ENCODE results near the gene DNAAF2. TPM values are rescaled to one million over a fixed set of nuclear protein-coding genes. Genes with fewer than 3 reads are reported as not detected.

Gene DNAAF2, protein sequence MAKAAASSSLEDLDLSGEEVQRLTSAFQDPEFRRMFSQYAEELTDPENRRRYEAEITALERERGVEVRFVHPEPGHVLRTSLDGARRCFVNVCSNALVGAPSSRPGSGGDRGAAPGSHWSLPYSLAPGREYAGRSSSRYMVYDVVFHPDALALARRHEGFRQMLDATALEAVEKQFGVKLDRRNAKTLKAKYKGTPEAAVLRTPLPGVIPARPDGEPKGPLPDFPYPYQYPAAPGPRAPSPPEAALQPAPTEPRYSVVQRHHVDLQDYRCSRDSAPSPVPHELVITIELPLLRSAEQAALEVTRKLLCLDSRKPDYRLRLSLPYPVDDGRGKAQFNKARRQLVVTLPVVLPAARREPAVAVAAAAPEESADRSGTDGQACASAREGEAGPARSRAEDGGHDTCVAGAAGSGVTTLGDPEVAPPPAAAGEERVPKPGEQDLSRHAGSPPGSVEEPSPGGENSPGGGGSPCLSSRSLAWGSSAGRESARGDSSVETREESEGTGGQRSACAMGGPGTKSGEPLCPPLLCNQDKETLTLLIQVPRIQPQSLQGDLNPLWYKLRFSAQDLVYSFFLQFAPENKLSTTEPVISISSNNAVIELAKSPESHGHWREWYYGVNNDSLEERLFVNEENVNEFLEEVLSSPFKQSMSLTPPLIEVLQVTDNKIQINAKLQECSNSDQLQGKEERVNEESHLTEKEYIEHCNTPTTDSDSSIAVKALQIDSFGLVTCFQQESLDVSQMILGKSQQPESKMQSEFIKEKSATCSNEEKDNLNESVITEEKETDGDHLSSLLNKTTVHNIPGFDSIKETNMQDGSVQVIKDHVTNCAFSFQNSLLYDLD
- polyA plus RNA-seq (2013), result 11.8 TPM

DNA sequence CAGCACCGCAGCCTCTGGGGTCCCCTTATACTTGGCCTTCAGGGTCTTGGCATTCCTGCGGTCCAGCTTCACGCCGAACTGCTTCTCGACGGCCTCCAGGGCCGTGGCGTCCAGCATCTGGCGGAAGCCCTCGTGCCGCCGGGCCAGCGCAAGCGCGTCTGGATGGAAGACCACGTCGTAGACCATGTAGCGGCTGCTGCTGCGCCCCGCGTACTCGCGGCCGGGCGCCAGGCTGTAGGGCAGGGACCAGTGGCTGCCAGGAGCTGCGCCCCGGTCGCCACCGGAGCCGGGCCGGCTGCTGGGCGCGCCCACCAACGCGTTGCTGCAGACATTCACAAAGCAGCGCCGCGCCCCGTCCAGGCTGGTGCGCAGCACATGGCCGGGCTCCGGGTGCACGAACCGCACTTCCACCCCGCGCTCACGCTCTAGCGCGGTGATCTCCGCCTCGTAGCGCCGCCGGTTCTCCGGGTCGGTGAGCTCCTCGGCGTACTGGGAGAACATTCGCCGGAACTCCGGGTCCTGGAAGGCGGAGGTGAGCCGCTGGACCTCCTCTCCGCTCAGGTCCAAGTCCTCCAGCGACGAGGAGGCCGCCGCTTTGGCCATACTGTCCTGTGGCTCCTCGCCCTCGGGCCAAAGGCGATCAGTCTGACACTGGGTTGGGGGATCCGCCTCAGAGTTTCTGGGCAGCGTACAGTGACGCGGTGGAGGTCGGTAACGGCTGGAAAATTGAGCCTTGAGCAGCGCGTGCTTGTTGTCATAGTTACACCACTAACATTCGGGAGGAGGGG lies at the start of gene DNAAF2:
Gene DNAAF2, minus strand, starts transcription at position 698 of the 788 bp plus-strand sequence. Its CDS starts 95 bp downstream, at position 603.
- Histone ChIP-seq H3K9me3 (ENCODE audit: control extremely low read depth in 1 of 5, control insufficient read depth in 4 of 5, insufficient read depth in 2 of 5, low read depth in 1 of 5, low read length in 4 of 5) (no peaks in the 10 kb centered on the region), H3K4me1 (ENCODE audit: control extremely low read depth in 1 of 4, control insufficient read depth in 4 of 4, insufficient read depth in 4 of 4, low read length in 3 of 4) (peaks cover 8 to 29% (median 24%) of the 10 kb centered on the region in 4 experiments), H3K27ac (ENCODE audit: insufficient read depth in 1 of 2, low read depth in 1 of 2, low read length in 2 of 2, poor library complexity in 1 of 2, severe bottlenecking in 2 of 2) (peak within 1 kb of the TSS; percentile 90 to 96), H3K36me3 (ENCODE audit: control insufficient read depth in 4 of 4, insufficient read depth in 4 of 4, low read length in 3 of 4) (peaks cover 4 to 29% (median 14%) of the 10 kb centered on the region in 4 experiments), H3K4me3 (ENCODE audit: control insufficient read depth in 1 of 7, extremely low read depth in 1 of 7, insufficient read depth in 4 of 7, low read depth in 2 of 7, low read length in 6 of 7) (peak within 1 kb of the TSS; percentile 53 to 98 (median 95)), H3K27me3 (replicated peaks in 2 of 5; ENCODE audit: control insufficient read depth in 4 of 5, insufficient read depth in 5 of 5, low read length in 4 of 5) (no peaks in the 10 kb centered on the region)
- DNase-seq, result peak; percentile 69 to 86 (median 82)
- WGBS (ENCODE audit: insufficient coverage), result under 1% methylated on average over 76 of the region's 80 CpGs
- POLR2A ChIA-PET, result interaction anchor here (0.6 to 4.6 kb wide), 11 partner anchors 14 to 218 kb away, joined by 3 to 46 read pairs (median 5); partner anchors contain the start of genes KLHDC2, LRR1, MGAT2 and NEMF
- CTCF ChIA-PET, result interaction anchor here (0.7 to 2.7 kb wide), 19 partner anchors 9 to 470 kb away, joined by 3 to 20 read pairs (median 5); partner anchors contain the start of genes KLHDC2, LRR1, MGAT2 and NEMF

DNA sequence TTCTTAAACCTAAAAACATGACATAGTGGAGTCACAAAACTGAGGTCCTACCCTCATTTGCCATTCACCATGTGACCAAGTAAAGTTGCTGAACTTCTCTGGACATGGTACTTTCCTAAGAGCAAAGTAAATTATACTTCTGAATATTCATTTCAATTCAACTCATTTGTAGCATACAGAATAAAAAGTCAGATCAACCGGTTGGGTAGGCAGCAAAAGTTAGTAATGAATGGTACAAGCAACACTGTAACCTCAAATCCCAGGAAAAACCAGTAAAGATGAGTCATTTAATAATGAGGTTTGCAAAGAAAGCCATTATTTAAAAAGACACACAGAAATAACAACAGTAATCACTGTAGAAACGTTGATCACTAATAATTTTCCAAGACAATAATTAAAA lies 44.2 kb upstream of the DNAAF2 start:
- no peaks in the 10 kb centered on the region for H3K9me3 ChIP-seq (ENCODE audit: control extremely low read depth in 1 of 5, control insufficient read depth in 4 of 5, insufficient read depth in 2 of 5, low read depth in 1 of 5, low read length in 4 of 5)
- no peak overlapping the region for H3K27ac ChIP-seq (ENCODE audit: insufficient read depth in 1 of 2, low read depth in 1 of 2, low read length in 2 of 2, poor library complexity in 1 of 2, severe bottlenecking in 2 of 2)
- ChIA-PET CTCF (interaction anchor here (1.1 to 1.2 kb wide), 2 partner anchors 47 to 92 kb away, joined by 3 to 5 read pairs; no protein-coding TSS in a partner anchor), POLR2A (no interaction called here)
- no peaks in the 10 kb centered on the region for H3K4me1 ChIP-seq (ENCODE audit: control extremely low read depth in 1 of 4, control insufficient read depth in 4 of 4, insufficient read depth in 4 of 4, low read length in 3 of 4)
- peaks cover 8 to 55% (median 22%) of the 10 kb centered on the region in 4 experiments for H3K36me3 ChIP-seq (ENCODE audit: control insufficient read depth in 4 of 4, insufficient read depth in 4 of 4, low read length in 3 of 4)
- H3K27me3 ChIP-seq (replicated peaks in 2 of 5; ENCODE audit: control insufficient read depth in 4 of 5, insufficient read depth in 5 of 5, low read length in 4 of 5), result no peaks in the 10 kb centered on the region
- no peak for DNase-seq
- WGBS (ENCODE audit: insufficient coverage), result no CpG with 5 or more reads among the region's 2 CpGs
- no peak overlapping the region for H3K4me3 ChIP-seq (ENCODE audit: control insufficient read depth in 1 of 7, extremely low read depth in 1 of 7, insufficient read depth in 4 of 7, low read depth in 2 of 7, low read length in 6 of 7)

DNA sequence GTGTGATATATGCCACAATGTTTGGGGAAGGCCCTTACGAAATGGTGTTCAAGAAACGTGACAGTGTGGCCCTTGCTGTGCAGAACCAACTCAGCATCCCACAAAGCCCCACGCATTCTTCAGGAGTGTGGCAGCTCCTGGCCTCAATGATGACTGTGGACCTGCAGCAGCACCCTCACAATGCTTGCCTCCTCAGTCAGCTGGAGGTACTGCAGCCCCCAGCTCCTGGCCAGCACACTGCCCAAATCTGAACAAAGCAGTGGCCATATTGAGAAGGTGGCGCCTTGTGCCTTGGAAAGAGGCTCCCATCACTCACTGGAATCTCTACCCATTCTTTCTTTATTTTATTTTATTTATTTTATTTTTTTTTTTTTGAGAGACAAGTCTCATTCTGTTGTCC lies 42.6 kb upstream of the DNAAF2 start:
- no peaks in the 10 kb centered on the region for H3K27me3 ChIP-seq (replicated peaks in 2 of 5; ENCODE audit: control insufficient read depth in 4 of 5, insufficient read depth in 5 of 5, low read length in 4 of 5)
- DNase-seq, result peak in 2 of 3 donors; percentile 13 to 25
- POLR2A ChIA-PET, result interaction anchor here (1.1 kb wide), 1 partner anchor 11 kb away, joined by 3 read pairs; the partner anchor contains the start of gene POLE2
- peaks cover 6 to 59% (median 20%) of the 10 kb centered on the region in 4 experiments for H3K36me3 ChIP-seq (ENCODE audit: control insufficient read depth in 4 of 4, insufficient read depth in 4 of 4, low read length in 3 of 4)
- CTCF ChIA-PET, result interaction anchor here (1.1 kb wide), 1 partner anchor 10 kb away, joined by 3 read pairs; no protein-coding TSS in a partner anchor
- no peak overlapping the region for H3K4me3 ChIP-seq (ENCODE audit: control insufficient read depth in 1 of 7, extremely low read depth in 1 of 7, insufficient read depth in 4 of 7, low read depth in 2 of 7, low read length in 6 of 7)
- WGBS (ENCODE audit: insufficient coverage), result 100% methylated on average over 3 of the region's 4 CpGs
- H3K4me1 ChIP-seq (ENCODE audit: control extremely low read depth in 1 of 4, control insufficient read depth in 4 of 4, insufficient read depth in 4 of 4, low read length in 3 of 4), result no peaks in the 10 kb centered on the region
- H3K9me3 ChIP-seq (ENCODE audit: control extremely low read depth in 1 of 5, control insufficient read depth in 4 of 5, insufficient read depth in 2 of 5, low read depth in 1 of 5, low read length in 4 of 5), result no peaks in the 10 kb centered on the region
- H3K27ac ChIP-seq (ENCODE audit: insufficient read depth in 1 of 2, low read depth in 1 of 2, low read length in 2 of 2, poor library complexity in 1 of 2, severe bottlenecking in 2 of 2), result no peak overlapping the region

DNA sequence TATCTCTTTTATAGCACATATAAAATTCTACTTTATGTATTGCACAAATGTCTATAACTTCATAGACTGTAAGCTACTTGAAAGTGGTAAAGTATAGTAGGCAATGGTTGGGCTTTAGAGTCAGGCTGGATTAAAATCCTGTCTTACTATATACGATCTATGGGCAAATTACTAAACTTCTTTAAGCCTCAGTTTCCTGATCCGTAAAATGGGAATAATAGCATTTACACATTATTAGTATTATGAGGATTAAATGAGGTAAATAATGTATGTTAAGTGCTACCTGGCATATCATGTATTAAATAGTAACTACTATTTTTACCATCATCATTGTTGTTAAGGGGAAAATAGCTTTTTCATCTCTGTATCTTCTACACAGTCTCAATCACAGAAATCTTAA lies 38.5 kb upstream of the DNAAF2 start:
- DNase-seq, result no peak
- Histone ChIP-seq H3K27ac (ENCODE audit: insufficient read depth in 1 of 2, low read depth in 1 of 2, low read length in 2 of 2, poor library complexity in 1 of 2, severe bottlenecking in 2 of 2) (no peak overlapping the region), H3K9me3 (ENCODE audit: control extremely low read depth in 1 of 5, control insufficient read depth in 4 of 5, insufficient read depth in 2 of 5, low read depth in 1 of 5, low read length in 4 of 5) (no peaks in the 10 kb centered on the region), H3K27me3 (replicated peaks in 2 of 5; ENCODE audit: control insufficient read depth in 4 of 5, insufficient read depth in 5 of 5, low read length in 4 of 5) (no peaks in the 10 kb centered on the region), H3K36me3 (ENCODE audit: control insufficient read depth in 4 of 4, insufficient read depth in 4 of 4, low read length in 3 of 4) (peaks cover 6 to 58% (median 19%) of the 10 kb centered on the region in 4 experiments), H3K4me3 (ENCODE audit: control insufficient read depth in 1 of 7, extremely low read depth in 1 of 7, insufficient read depth in 4 of 7, low read depth in 2 of 7, low read length in 6 of 7) (no peak overlapping the region), H3K4me1 (ENCODE audit: control extremely low read depth in 1 of 4, control insufficient read depth in 4 of 4, insufficient read depth in 4 of 4, low read length in 3 of 4) (no peaks in the 10 kb centered on the region)
- no CpG with 5 or more reads among the region's 2 CpGs for WGBS (ENCODE audit: insufficient coverage)
- POLR2A ChIA-PET, result no interaction called here
- CTCF ChIA-PET, result no interaction called here

DNA sequence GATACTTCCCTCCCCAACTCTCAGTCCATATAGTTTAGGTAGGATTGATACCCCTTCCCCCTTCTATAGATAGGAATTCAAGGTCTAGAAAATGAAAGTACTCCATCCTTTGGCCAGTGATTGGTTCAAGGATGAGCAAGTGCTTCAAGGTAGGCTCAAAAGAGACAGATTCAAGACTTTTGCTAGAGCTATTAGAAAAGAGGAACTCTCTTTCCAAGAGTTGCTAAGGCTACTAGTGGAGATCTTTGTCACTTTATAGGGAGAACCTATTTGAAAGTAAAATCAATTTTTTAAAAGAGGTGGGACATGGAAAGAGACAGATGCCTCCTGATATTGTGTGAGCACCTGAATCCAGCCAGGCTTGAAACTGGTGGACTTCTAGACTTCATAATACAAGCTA lies 35.4 kb upstream of the DNAAF2 start:
- ChIA-PET CTCF (no interaction called here), POLR2A (no interaction called here)
- Histone ChIP-seq H3K36me3 (ENCODE audit: control insufficient read depth in 4 of 4, insufficient read depth in 4 of 4, low read length in 3 of 4) (peaks cover 0 to 51% (median 10%) of the 10 kb centered on the region in 4 experiments), H3K27me3 (replicated peaks in 2 of 5; ENCODE audit: control insufficient read depth in 4 of 5, insufficient read depth in 5 of 5, low read length in 4 of 5) (no peaks in the 10 kb centered on the region), H3K9me3 (ENCODE audit: control extremely low read depth in 1 of 5, control insufficient read depth in 4 of 5, insufficient read depth in 2 of 5, low read depth in 1 of 5, low read length in 4 of 5) (no peaks in the 10 kb centered on the region), H3K27ac (ENCODE audit: insufficient read depth in 1 of 2, low read depth in 1 of 2, low read length in 2 of 2, poor library complexity in 1 of 2, severe bottlenecking in 2 of 2) (no peak overlapping the region), H3K4me3 (ENCODE audit: control insufficient read depth in 1 of 7, extremely low read depth in 1 of 7, insufficient read depth in 4 of 7, low read depth in 2 of 7, low read length in 6 of 7) (no peak overlapping the region), H3K4me1 (ENCODE audit: control extremely low read depth in 1 of 4, control insufficient read depth in 4 of 4, insufficient read depth in 4 of 4, low read length in 3 of 4) (no peaks in the 10 kb centered on the region)
- DNase-seq, result no peak

DNA sequence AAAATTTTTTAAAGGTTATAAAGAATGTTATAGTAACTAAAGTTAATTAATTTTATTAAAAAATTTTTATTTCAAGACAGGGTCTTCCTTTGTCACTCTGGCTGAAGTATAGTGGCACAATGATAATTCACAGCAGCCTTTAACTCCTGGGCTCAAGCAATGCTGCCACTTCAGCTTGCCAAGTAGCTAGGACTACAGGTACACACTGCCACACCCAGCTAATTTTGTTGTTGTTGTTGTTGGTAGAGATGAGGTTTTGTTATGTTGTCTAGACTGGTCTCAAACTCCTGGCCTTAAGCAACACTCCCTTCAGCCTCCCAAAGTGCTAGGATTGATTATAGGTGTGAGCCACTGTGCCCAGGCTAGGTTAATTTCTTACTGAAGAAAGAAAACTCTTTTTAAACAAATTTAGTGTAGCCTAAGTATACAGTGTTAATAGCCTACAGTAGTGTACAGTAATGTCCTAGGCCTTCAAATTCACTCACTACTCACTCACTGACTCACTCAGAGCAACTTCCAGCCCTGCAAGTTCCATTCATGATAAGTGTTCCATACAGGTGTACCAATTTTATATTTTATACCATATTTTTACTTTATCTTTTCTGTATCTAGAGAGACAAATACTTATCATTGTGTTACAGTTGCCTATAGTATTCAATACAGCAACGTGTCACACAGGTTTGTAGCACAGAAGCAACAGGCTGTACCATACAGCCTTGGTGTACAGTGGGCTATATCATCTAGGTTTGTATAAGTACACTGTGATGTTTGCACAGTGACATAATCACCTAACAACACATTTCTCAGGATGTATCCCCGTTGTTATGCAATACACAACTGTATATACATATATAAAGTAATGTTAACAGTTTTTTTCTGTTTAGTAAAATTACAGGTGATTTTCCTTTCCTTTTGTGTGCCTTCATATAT lies 24.7 kb upstream of the DNAAF2 start:
- WGBS (ENCODE audit: insufficient coverage), result no CpG with 5 or more reads among the region's 2 CpGs
- H3K36me3 ChIP-seq (ENCODE audit: control insufficient read depth in 4 of 4, insufficient read depth in 4 of 4, low read length in 3 of 4), result peaks cover 0 to 11% (median 6%) of the 10 kb centered on the region in 4 experiments
- H3K4me3 ChIP-seq (ENCODE audit: control insufficient read depth in 1 of 7, extremely low read depth in 1 of 7, insufficient read depth in 4 of 7, low read depth in 2 of 7, low read length in 6 of 7), result no peak overlapping the region
- ChIA-PET CTCF (interaction anchor here (1.1 to 1.2 kb wide), 3 partner anchors 15 to 25 kb away, joined by 5 read pairs; partner anchors contain the start of gene DNAAF2), POLR2A (no interaction called here)
- H3K9me3 ChIP-seq (ENCODE audit: control extremely low read depth in 1 of 5, control insufficient read depth in 4 of 5, insufficient read depth in 2 of 5, low read depth in 1 of 5, low read length in 4 of 5), result no peaks in the 10 kb centered on the region
- H3K27me3 ChIP-seq (replicated peaks in 2 of 5; ENCODE audit: control insufficient read depth in 4 of 5, insufficient read depth in 5 of 5, low read length in 4 of 5), result no peaks in the 10 kb centered on the region
- no peak for DNase-seq
- no peaks in the 10 kb centered on the region for H3K4me1 ChIP-seq (ENCODE audit: control extremely low read depth in 1 of 4, control insufficient read depth in 4 of 4, insufficient read depth in 4 of 4, low read length in 3 of 4)
- H3K27ac ChIP-seq (ENCODE audit: insufficient read depth in 1 of 2, low read depth in 1 of 2, low read length in 2 of 2, poor library complexity in 1 of 2, severe bottlenecking in 2 of 2), result no peak overlapping the region
